HG02759 (cell line): ENCODE results near the gene CYP4F8.

ENCODE experiments used
- ATAC-seq: cut with Tn5 transposase; IDR thresholded peaks from one replicate; pipeline ENCODE4 v1.9.1; 2021; ENCODE audit warnings: mild to moderate bottlenecking, moderate library complexity; ENCODE audit not compliant: unreplicated experiment

The CYP4F8 gene

GRCh38 chr19:15615526-15615925 is 508 bp downstream of the CYP4F8 start:
- ATAC-seq, result no peak

GRCh38 chr19:15616183-15616582 is 1.2 kb downstream of the CYP4F8 start:
- no peak for ATAC-seq

DNA sequence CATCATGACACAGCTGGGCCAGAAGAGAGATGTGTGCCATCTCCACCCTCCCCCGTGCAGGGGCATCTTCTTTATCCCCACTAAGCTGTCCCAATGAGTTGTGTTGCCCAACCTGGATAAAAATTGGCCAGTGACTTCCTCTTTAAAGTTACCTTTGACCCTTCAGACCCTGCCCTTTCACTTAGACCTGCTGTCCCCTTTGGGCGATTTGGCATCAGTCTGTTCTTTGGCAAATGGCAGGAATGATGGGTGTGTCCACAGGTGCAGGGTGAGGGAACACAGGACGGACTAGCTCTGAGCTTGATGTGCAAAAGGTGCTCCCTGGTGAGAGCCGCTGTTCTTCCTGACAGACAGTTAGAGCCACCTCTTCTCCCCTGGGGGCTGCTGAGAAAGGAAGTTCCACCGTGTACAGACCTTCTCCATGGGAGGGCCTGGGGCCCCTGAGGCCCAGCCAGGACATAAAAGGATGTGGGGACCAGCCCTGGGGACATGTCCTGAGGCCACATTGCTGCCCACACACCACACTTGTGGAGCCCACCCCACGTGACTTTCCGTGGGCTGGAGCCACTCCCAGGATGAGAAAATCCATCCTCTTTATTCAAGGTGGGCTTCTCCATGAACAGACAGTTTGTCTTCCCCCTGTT is 1.7 kb downstream of the CYP4F8 start:
- ATAC-seq, result no peak

DNA sequence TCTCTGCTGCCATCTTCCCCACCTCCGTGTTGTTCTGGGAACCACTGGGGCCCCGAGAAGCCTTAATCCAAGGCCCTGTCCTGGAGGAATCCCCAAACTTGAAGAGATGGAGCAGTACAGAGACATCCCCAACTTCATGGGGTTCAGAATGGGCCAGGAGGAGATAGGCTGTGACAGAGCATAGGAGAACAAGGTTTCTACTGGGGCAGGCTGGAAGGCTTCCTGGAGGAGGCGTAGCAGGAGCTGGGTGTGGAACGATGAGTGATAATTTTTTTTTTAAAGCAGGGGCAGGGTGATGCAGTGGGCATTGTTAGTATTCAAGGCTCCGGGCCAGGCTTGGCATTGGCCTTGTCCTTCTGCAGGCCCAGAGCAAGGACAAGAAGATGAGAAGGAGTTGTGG is 3.3 kb downstream of the CYP4F8 start:
- no peak for ATAC-seq

GRCh38 chr19:15621801-15622200 is 6.8 kb downstream of the CYP4F8 start:
- no peak for ATAC-seq

- ATAC-seq, result no peak
These were observed 8.0 kb downstream of the CYP4F8 start for GRCh38 chr19:15622991-15623390.

GRCh38 chr19:15623711-15624318 is 8.8 kb downstream of the CYP4F8 start:
- ATAC-seq, result no peak

DNA sequence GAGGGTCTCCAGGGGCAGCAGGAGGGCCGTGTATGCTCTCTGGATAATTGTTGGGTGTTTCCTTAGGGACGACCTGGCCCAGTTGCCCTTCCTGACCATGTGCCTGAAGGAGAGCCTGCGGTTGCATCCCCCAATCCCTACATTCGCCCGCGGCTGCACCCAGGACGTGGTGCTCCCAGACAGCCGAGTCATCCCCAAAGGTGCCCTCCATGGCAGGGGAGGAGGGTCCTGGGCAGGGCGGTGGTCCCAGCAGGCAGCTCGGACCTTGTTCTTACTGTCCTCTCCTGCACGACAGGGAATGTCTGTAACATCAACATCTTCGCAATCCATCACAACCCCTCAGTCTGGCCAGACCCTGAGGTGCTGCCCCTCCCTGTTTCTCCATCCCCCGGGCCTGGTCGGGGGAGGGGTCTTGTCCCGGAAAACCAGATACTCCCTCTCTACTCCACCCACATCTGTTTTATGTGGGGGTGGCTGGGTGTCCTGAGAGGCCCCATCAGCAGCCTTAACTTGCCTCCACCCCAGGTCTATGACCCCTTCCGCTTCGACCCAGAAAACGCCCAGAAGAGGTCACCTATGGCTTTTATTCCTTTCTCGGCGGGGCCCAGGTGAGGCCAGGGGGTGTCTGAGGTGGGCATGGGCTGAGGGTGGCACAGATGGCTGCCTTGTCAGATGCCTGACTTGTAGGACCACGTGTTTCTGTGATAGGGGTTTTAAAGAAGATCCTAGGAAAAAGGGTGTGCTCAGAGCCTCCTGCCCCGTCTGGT is 13.4 kb downstream of the CYP4F8 start:
- ATAC-seq, result no peak

GRCh38 chr19:15629003-15629880 is 14.2 kb downstream of the CYP4F8 start:
- ATAC-seq, result no peak

DNA sequence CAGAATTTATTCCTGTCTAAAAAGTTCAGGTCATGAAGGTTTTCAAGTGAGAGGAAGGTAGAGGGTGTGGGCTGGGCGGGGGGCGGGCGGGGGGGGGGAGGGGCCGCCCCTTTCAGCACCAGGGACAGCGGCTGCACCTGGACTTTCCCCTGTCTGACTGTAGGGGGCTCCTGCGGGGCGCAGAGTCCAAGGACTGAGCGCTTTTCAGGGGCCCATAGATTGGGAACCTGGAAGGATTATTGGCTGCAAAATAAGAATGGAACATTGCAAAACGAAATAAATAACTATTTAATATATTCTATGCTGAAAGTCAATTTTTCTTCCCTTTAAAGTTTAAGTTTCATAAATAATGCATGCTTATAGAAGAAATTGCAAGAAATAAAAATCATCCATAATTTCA is 16.8 kb downstream of the CYP4F8 start:
- ATAC-seq, result no peak

DNA sequence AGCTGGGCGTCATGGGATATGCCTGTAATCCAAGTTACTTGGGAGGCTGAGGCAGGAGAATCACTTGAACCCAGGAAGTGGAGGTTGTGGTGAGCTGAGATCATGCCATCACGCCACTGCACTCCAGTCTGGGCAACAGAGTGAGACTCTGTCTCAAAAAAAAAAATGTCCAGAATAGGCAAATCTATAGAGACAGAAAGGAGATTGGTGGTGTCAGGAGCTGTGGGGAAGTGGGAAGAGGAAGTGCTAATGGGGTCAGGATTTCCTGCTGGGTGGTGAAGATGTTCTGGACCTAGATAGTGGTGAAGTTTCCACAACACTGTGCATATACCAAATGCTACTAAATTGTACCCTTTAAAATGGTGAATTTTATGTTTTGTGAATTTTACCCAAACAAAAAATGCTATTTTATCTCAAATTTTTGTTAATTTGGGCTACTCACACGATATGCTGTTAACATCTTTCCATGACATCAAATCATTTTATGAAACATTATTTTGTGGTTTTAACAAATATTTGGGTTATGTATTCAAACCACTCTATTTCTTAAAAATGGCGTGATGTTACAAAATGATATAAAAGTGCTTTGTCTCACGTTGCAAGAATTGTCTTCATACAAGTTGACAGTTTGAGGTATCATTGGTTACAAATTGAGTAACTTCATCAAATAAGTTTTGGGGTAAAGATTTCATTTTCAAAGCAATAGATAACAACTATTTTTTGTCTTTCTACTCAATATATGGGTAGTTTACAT is 18.2 kb downstream of the CYP4F8 start:
- no peak for ATAC-seq

DNA sequence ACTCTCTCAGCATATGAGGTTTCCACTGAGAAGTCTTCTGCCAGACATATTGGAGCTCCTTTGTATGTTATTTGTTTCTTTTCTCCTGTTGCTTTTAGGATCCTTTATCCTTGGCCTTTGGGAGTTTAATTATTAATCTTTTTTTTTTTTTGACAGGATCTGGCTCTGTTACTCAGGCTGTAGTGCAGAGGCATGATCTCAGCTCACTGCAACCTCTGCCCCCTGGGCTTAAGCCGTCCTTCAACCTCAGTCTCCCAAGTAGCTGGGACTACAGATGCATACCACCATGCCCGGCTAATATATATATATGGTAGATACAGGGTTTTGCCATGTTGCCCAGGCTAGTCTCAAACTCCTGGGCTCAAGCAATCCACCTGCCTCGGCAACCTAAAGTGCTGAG is 19.1 kb downstream of the CYP4F8 start:
- ATAC-seq, result no peak

- no peak for ATAC-seq
These were observed 20.2 kb downstream of the CYP4F8 start for GRCh38 chr19:15635016-15635805.

- ATAC-seq, result no peak
These were observed 21.0 kb downstream of the CYP4F8 start for GRCh38 chr19:15636026-15636425.

- no peak for ATAC-seq
These were observed 24.6 kb downstream of the CYP4F8 start for GRCh38 chr19:15639596-15639995.

DNA sequence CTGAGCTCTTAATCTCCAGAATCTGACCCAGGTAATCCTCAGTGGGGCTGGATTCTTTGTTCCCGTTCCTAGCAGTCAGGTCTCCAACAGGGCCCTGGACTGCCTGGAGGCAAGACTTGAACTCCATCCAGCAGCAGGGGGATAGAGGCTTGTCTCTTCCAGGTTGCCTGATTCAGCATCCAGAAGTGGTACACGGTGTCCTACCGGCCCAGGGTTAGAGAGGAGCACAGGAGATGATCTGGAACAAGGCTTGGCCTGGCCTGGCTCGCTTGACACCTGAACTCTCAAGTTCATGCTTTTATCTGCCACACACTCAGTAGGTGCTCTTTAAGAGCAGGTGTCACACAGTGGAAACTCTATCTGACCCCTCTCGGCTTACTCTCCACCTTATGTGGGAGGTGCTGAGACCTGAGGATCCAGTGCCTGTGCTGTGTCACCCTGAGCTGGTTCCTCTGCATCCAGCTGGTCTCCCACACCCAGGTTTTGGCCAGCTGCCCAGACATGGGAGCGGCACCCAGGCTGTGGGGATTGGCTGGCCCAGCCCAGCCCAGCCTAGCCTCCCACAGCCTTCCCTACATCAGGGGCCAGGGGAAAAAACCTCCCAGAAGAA is 25.4 kb downstream of the CYP4F8 start, which contains the start of gene CYP4F3:
Gene CYP4F3 (plus strand): TSS at position 604 of the 610 bp plus-strand sequence. CDS start 519 bp downstream, outside the sequence.
- ATAC-seq, result no peak

DNA sequence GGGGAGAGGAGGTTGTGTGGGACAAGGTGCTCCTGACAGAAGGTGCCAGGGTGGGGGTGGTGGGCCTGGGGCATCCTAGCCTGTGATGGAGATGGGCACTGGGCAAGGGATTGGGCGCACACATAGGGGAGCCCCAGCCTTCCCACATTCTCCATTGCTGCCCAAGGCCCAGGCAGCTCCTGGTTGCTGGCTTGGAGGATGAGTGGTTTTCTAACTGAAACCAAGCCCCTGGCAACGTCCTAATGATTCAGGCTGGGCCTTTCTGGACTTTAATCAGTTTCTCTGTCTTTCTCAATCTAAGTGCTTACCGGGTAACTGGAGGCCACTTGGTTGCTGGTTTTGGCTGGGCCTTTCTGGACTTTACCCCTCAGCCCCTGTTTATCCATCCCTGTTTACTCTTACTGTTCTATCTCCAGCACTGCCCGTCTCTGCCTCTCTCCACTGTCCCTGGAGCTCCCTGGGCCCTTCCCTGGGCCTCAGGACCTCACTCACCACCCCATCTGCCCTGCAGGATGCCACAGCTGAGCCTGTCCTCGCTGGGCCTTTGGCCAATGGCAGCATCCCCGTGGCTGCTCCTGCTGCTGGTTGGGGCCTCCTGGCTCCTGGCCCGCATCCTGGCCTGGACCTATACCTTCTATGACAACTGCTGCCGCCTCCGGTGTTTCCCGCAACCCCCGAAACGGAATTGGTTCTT is 26.0 kb downstream of the CYP4F8 start:
- no peak for ATAC-seq

- ATAC-seq, result no peak
These were observed 27.0 kb downstream of the CYP4F8 start for GRCh38 chr19:15641901-15642491.
